Measurements from ENCODE around the gene PALLD.

DNA sequence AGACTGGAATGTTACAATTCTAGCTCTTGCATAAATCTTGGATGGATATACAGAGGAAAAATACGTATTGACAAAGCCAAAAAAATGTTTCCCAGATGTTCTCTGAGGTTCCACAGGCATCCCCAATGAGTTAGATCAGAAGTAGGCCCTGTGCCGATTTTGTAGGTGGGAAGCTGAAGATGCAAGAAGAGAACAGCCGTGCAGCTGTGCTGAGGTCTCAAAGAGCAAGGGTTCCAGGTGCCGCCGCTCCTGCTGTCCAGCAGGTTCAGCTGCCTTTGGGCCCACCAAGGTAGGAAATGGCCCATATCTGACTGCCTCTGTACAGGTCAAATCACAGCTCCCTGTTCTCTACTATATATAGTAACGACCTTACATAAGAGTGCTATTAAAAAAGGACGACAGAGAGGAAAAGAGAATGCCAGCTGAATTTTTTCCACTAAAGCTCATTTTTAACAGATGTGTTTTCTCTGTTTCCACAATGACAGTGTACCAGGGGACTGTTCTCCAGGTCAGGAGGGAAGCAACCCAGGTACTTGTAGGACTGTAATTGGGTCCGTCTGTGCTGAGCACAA lies 357.6 kb downstream of the PALLD start:
- TF ChIP-seq, protein P1, sequence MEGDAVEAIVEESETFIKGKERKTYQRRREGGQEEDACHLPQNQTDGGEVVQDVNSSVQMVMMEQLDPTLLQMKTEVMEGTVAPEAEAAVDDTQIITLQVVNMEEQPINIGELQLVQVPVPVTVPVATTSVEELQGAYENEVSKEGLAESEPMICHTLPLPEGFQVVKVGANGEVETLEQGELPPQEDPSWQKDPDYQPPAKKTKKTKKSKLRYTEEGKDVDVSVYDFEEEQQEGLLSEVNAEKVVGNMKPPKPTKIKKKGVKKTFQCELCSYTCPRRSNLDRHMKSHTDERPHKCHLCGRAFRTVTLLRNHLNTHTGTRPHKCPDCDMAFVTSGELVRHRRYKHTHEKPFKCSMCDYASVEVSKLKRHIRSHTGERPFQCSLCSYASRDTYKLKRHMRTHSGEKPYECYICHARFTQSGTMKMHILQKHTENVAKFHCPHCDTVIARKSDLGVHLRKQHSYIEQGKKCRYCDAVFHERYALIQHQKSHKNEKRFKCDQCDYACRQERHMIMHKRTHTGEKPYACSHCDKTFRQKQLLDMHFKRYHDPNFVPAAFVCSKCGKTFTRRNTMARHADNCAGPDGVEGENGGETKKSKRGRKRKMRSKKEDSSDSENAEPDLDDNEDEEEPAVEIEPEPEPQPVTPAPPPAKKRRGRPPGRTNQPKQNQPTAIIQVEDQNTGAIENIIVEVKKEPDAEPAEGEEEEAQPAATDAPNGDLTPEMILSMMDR (IDR thresholded peaks at IDR 0.05) = no peak
- no peak for TF ChIP-seq POLR2A (IDR thresholded peaks at IDR 0.05)

Data from testis (tissue), 2 donors.